Measurements from ENCODE around the gene ZNF787.

The ZNF787 gene

DNA sequence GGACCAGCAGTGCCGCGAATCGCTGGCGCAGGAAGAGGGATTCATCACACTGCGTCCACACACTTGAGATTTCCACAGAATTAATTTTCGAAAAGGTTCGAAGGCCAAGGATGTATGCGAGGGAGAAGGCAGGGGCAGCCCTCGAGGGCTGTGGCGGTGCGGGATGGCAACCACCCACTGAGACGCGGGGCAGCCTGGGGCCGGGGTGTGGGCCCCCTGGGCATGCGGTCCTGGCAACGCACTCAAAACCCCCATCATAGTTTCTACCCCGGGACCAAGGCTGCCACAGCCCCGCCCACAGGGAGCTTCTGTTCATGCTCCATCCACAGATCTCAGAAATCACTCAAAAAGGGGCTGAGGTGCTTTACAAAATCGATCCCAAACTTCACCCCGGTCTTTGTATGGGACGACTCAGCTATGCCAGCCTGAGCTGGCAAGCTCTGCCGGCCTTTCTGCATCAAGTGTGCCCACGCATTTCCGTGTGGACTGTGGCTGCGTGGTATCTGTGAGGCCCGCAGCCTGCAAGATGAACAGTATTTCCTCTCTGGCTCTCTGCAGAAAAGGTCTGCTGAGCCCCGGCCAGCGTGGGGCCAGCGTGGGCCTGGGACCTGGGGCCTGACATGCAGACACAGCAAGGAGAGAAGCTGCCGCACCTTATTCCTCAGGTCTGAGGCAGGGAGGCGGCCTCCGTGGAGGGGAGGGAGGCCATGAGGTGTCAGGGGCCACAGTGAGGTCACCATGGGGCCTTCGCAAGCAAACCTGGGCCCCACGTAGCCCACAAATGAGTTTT is 19.2 kb downstream of the ZNF787 start:
- Histone ChIP-seq H3K27ac (ENCODE audit: low read depth, low read length, poor library complexity, severe bottlenecking) (no peak overlapping the region), H3K9me3 (ENCODE audit: low read length) (no peaks in the 10 kb centered on the region), H3K9me2 (ENCODE audit: low read depth, low read length) (no peaks in the 10 kb centered on the region), H3K79me2 (ENCODE audit: insufficient read depth, low read length) (peaks cover 5% of the 10 kb centered on the region; the same call in 1 of the 2 replicates), H3F3A (ENCODE audit: insufficient read depth, low read length) (no peaks in the 10 kb centered on the region), H3K9ac (ENCODE audit: low read length) (no peak overlapping the region), H2AFZ (ENCODE audit: low read length) (no peak overlapping the region), H3K4me3 (ENCODE audit: low read depth, low read length, poor library complexity, severe bottlenecking) (no peak overlapping the region), H3K36me3 (ENCODE audit: insufficient read depth, low read length) (peaks cover 30% of the 10 kb centered on the region), H3K4me2 (ENCODE audit: low read length) (no peak overlapping the region), H4K20me1 (ENCODE audit: insufficient read depth, low read length) (no peaks in the 10 kb centered on the region), H3K27me3 (ENCODE audit: insufficient read depth, low read length) (no peaks in the 10 kb centered on the region), H3K4me1 (ENCODE audit: insufficient read depth, low read length, severe bottlenecking) (peaks cover 6% of the 10 kb centered on the region)
- TF ChIP-seq EZH2 (IDR thresholded peaks at IDR 0.05; ENCODE audit: borderline replicate concordance, low read length), result no peak
- TF ChIP-seq, protein P1, sequence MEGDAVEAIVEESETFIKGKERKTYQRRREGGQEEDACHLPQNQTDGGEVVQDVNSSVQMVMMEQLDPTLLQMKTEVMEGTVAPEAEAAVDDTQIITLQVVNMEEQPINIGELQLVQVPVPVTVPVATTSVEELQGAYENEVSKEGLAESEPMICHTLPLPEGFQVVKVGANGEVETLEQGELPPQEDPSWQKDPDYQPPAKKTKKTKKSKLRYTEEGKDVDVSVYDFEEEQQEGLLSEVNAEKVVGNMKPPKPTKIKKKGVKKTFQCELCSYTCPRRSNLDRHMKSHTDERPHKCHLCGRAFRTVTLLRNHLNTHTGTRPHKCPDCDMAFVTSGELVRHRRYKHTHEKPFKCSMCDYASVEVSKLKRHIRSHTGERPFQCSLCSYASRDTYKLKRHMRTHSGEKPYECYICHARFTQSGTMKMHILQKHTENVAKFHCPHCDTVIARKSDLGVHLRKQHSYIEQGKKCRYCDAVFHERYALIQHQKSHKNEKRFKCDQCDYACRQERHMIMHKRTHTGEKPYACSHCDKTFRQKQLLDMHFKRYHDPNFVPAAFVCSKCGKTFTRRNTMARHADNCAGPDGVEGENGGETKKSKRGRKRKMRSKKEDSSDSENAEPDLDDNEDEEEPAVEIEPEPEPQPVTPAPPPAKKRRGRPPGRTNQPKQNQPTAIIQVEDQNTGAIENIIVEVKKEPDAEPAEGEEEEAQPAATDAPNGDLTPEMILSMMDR (IDR thresholded peaks at IDR 0.05; ENCODE audit: low read length), result no peak

DNA sequence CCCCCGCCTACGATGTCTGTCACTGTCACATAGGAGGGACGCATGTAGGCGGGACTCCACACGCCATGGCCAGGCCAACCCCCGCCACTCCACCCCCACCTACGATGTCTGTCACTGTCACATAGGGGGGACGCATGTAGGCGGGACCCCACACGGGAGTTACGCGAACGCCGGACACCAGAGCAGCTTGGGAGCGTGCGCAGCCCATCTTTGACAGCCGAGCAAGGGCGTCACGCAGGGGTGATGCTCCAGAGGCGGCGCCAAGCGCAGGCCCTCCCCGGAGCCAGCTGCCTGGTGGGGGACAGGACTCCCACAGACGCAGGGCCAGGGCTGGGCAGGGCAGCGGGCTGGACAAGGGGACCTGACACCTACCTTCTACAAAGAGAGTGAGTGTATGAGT is 20.0 kb downstream of the ZNF787 start:
- H3K79me2 ChIP-seq (ENCODE audit: insufficient read depth, low read length), result peaks cover 5% of the 10 kb centered on the region; the same call in 1 of the 2 replicates
- H2AFZ ChIP-seq (ENCODE audit: low read length), result no peak overlapping the region
- no peaks in the 10 kb centered on the region for H4K20me1 ChIP-seq (ENCODE audit: insufficient read depth, low read length)
- no peaks in the 10 kb centered on the region for H3F3A ChIP-seq (ENCODE audit: insufficient read depth, low read length)
- H3K4me2 ChIP-seq (ENCODE audit: low read length), result no peak overlapping the region
- peaks cover 30% of the 10 kb centered on the region for H3K36me3 ChIP-seq (ENCODE audit: insufficient read depth, low read length)
- H3K4me3 ChIP-seq (ENCODE audit: low read depth, low read length, poor library complexity, severe bottlenecking), result no peak overlapping the region
- H3K27me3 ChIP-seq (ENCODE audit: insufficient read depth, low read length), result no peaks in the 10 kb centered on the region
- H3K9ac ChIP-seq (ENCODE audit: low read length), result no peak overlapping the region
- no peaks in the 10 kb centered on the region for H3K9me2 ChIP-seq (ENCODE audit: low read depth, low read length)
- TF ChIP-seq, protein P1 (IDR thresholded peaks at IDR 0.05; ENCODE audit: low read length), result no peak
- TF ChIP-seq EZH2 (IDR thresholded peaks at IDR 0.05; ENCODE audit: borderline replicate concordance, low read length), result no peak
- no peaks in the 10 kb centered on the region for H3K9me3 ChIP-seq (ENCODE audit: low read length)
- no peak overlapping the region for H3K27ac ChIP-seq (ENCODE audit: low read depth, low read length, poor library complexity, severe bottlenecking)
- peaks cover 6% of the 10 kb centered on the region for H3K4me1 ChIP-seq (ENCODE audit: insufficient read depth, low read length, severe bottlenecking)

DNA sequence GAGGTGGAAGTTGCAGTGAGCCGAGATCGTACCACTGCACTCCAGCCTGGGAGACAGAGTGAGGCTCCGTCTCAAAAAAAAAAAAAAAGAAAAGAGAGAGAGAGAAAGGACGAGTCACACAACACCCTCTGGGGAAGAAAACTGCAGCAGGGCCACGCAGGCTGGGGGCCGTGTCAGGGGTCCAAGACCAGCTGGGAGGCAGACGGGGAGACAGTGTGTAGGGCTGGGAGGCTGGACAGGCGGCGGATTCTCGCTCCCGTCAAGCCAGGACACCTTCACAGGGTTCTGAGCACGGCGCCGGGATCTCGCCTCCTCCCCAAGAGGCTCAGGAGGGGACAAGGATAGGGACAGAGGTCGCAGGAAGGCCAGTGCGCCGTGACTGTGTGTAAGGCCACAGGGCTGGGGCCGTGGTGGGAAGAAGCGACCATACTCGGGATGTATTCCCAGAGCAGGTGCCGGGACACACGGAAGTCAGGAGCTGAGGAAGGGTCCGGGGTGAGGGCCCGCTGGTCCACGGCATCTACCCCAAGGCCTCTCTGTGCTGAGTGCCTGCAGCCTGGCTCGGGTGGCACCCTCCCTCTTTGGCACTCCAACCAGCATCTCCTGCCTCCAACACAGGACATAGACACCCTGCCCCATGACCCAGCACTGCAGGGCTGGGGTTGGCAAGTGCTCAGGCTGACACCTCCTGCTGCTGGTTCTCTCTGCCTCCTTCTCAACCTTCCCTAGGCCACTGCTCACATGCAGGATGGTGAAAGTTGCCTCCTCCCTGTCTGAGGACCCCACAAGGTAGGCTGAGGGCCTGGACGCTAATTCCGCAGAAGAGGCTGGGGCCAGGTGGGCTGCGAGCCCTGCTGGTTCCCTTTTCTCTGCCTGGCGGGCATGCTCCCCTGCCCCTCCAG is 21.2 kb downstream of the ZNF787 start:
- Histone ChIP-seq H4K20me1 (ENCODE audit: insufficient read depth, low read length) (no peaks in the 10 kb centered on the region), H3K36me3 (ENCODE audit: insufficient read depth, low read length) (peaks cover 37% of the 10 kb centered on the region), H3K79me2 (ENCODE audit: insufficient read depth, low read length) (peaks cover 5% of the 10 kb centered on the region; the same call in 1 of the 2 replicates)

More for the DNA sequence above, 21.2 kb downstream of the ZNF787 start:
- H3K4me1 ChIP-seq (ENCODE audit: insufficient read depth, low read length, severe bottlenecking), result no peaks in the 10 kb centered on the region
- no peaks in the 10 kb centered on the region for H3K27me3 ChIP-seq (ENCODE audit: insufficient read depth, low read length)
- H3K9me2 ChIP-seq (ENCODE audit: low read depth, low read length), result no peaks in the 10 kb centered on the region
- H3K9ac ChIP-seq (ENCODE audit: low read length), result no peak overlapping the region
- no peaks in the 10 kb centered on the region for H3K9me3 ChIP-seq (ENCODE audit: low read length)
- H3K4me3 ChIP-seq (ENCODE audit: low read depth, low read length, poor library complexity, severe bottlenecking), result no peak overlapping the region
- no peaks in the 10 kb centered on the region for H3F3A ChIP-seq (ENCODE audit: insufficient read depth, low read length)
- no peak for TF ChIP-seq EZH2 (IDR thresholded peaks at IDR 0.05; ENCODE audit: borderline replicate concordance, low read length)
- TF ChIP-seq, protein P1 (IDR thresholded peaks at IDR 0.05; ENCODE audit: low read length), result no peak
- H3K4me2 ChIP-seq (ENCODE audit: low read length), result no peak overlapping the region
- H3K27ac ChIP-seq (ENCODE audit: low read depth, low read length, poor library complexity, severe bottlenecking), result no peak overlapping the region
- no peak overlapping the region for H2AFZ ChIP-seq (ENCODE audit: low read length)

Measured in OCI-LY1 (cell line).